8988T (cell line): Measurements from ENCODE around the gene SLC27A1.
"Not testable (repeated sequence)": the region's sequence is repeated elsewhere in the genome, so short reads cannot be mapped to it uniquely, and the experiment has no call there.

ENCODE experiments used
- DNase-seq: peaks from one replicate; pipeline ENCODE4 v3.0.0; 2011

Gene SLC27A1

GRCh38 chr19:17457616-17458015 is 12.7 kb upstream of the SLC27A1 start:
- no peak for DNase-seq

GRCh38 chr19:17458970-17459369 is 11.4 kb upstream of the SLC27A1 start:
- DNase-seq: no peak

GRCh38 chr19:17460372-17461230 is 9.7 kb upstream of the SLC27A1 start, which contains the start of gene NXNL1:
Gene NXNL1, minus strand, starts transcription at chr19:17460926. Its CDS starts 57 bp downstream, at chr19:17460869.
- no peak for DNase-seq

- DNase-seq: no peak
These were observed 3.9 kb upstream of the SLC27A1 start for GRCh38 chr19:17466487-17466850.

DNA sequence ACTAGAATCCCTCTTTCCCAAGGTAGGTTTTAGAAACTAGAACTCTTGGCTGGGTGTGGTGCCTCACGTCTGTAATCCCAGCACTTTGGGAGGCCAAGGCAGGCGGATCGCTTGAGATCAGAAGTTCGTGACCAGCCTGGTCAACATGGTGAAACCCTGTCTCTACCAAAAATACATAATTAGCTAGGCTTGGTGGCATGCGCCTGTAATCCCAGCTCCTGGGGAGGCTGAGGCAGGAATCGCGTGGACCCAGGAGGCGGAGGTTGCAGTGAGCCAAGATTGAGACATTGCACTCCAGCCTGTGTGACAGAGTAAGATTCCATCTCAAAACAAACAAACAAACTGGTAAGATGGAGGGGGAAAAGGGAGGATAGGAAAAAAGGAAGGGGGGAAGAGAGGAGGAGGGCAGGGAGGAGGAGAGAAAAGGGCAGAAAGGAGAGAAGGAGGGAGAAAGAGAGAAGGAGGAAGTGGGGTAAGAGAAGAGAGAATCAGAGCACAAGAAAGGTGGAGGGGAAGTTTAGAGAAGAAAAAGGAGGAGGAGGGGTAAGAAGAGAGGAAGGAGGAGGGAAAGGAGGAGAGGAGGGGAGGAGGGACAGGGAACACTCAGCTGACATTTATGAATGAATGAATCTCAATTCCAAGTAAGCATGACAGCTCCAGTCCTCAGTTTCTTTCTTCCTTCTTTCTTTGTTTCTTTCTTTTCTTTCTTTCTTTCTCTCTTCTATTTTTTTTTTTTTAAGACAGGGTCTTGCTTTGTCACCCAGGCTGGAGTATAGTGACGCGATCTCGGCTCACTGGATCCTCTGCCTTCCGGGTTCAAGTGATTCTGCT is 2.6 kb upstream of the SLC27A1 start:
- DNase-seq: no peak

- no peak for DNase-seq
These were observed 1.8 kb upstream of the SLC27A1 start for GRCh38 chr19:17468302-17469091.

- DNase-seq: no peak
These were observed 1.2 kb upstream of the SLC27A1 start for GRCh38 chr19:17469092-17469480.

GRCh38 chr19:17469481-17470067 is 750 bp upstream of the SLC27A1 start:
- DNase-seq: peak; percentile 58

DNA sequence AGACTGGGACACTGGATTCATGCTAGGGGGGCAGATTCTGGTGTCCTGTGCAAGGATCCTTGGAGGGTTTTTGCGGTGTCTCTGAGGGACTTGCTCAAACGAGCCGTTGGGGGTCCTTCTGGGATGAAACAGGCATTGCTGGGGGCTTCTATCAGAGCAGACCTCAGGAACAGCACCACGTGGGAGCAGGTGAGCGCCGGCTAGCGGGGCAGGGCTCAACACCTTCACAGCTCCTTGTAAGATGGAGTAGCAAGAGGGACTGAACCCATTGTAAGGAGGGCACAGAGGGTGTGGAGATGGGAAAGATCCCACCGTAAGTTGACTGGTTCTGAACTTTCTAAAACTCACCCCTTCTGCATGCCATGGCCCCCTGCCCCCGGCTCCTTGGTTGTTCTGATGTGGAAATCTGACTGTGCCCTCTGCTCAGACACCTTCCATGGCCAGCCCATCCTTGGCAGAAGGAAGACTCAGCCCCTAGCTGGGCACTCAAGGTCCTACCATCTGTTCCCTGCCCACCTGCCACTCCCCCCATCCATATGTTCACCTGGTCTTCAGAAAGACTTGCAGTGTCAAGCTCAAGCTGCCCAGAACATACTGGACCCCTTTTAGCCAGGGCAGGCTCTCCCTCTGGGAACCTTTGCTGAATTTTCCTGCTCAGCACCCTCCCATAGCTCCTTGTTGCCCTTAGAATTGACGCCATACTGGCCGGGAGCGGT is 1.2 kb downstream of the SLC27A1 start:
- no peak for DNase-seq

DNA sequence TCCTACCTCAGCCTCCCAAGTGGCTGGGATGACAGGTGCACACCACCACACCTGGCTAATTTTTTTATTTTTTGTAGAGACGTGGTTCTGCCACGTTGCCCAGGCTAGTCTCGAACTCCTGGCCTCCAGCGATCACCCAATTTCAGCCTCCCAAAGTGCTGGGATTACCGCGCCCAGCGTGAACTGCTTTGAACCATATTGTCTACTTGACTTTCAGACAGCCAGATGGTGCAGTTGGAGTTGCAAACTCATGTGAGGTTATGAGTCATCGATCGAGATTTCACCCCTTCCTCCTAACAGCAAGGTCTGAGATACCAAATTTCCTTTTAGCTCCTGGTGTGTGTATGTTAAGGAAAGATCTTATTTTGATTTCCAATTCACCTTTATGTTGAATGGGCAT is 2.7 kb downstream of the SLC27A1 start:
- DNase-seq: no peak

GRCh38 chr19:17475011-17475540 is 4.8 kb downstream of the SLC27A1 start:
- not testable (repeated sequence) for DNase-seq

DNA sequence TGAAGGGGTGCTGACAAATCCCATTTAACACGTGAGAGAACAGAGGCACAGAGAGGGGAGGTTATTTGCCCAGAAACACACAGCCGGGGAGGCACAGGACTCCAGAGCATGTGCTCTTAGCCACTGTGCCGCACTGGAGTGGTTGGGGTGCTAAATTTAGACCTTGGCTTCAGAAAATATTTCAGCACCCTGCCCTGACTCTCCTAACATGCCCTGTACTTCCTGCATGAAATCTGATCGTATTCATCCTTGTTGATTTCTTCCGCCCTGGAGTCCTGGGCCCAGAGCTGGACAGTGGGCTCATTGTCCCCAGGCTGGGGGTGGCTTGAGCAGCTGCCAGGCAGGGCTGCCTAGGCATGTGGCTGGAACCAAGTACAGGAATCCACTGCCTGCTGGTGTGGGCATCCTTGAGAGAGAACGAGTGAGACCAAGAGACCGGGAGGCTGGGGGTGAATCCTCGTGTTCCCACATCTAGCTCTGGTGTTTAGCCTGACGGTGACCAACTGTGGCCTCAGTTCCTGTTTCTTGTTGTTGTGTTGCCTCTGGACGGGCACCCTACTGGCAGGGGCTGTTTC is 5.3 kb downstream of the SLC27A1 start:
- DNase-seq: no peak

GRCh38 chr19:17479325-17479791 is 9.0 kb downstream of the SLC27A1 start:
- DNase-seq: no peak

DNA sequence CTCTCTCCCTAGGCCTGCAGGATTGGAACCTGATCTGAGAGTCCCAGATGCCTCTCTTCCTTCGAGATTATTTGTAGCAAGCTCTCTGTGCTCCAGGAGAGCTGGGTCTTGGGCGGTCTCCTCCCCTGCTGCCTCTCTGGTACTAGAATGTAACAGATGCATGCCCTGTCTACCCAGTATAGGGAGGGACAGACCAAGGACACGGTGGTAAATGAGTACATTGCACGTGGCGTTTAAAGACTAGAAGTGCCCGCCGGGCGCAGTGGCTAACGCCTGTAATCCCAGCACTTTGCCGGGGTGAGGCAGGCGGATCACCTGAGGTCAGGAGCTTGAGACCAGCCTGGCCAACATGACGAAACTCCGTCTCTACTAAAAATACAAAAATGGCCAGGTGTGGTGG is 11.7 kb downstream of the SLC27A1 start:
- no peak for DNase-seq

DNA sequence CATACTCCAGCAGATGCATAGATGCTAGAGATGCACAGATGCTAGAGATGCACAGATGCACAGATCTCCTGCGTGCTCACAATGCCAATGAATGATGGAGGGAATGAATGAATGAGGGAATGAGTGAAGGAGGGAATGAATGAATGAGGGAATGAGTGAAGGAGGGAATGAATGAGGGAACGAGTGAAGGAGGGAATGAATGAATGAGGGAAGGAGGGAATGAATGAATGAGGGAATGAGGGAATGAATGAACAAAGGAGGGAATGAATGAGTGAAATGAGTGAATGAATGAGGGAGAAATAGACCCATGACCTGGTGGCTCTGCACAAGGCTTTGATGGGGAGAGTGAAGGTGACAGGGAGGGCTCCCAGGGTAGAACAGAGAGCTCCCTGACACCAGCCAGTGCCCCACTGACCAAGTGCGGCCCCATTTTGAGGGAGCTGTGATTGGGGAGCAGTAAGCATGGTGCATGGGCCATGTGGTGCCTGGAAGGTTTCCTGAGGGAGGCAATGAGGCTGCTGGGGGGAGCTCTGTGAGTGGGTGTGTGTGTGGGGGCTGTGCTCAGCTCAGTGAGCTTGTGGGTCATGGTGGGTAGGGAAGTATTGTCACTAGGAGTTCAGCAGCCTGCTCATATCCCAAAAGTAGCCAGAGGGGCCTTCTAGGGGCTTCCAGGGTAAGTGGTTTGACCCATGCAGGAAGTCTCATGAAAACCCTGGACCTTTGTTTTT is 12.7 kb downstream of the SLC27A1 start:
- no peak for DNase-seq

GRCh38 chr19:17483605-17484002 is 13.3 kb downstream of the SLC27A1 start:
- DNase-seq: no peak

GRCh38 chr19:17484520-17485185 is 14.3 kb downstream of the SLC27A1 start:
- DNase-seq: no peak

- no peak for DNase-seq
These were observed 16.4 kb downstream of the SLC27A1 start for GRCh38 chr19:17486545-17487240.
